Hepatocyte (in vitro differentiated cells): ENCODE results near the gene SLC13A3. TPM values are rescaled to one million over a fixed set of nuclear protein-coding genes. Genes with fewer than 3 reads are reported as not detected.
A peak's percentile ranks its signal among the peaks of the same experiment; 100 is the strongest.

Source experiments
- DNase-seq: peaks from one replicate; pipeline ENCODE4 v3.0.0-alpha.2; 2016; ENCODE audit warnings: low spot score
- H2AFZ ChIP-seq: fragments of 200-600 bp; sonication (generic); 2 replicates; pipeline ENCODE4 v1.6.0; 2016; ENCODE audit warnings: antibody characterized with exemption, mild to moderate bottlenecking
- H3K27ac ChIP-seq: fragments of 200-600 bp; sonication (generic); 2 replicates; pipeline ENCODE4 v1.5.1; 2016; ENCODE audit warnings: mild to moderate bottlenecking
- H3K27me3 ChIP-seq: fragments of 200-600 bp; sonication (generic); 2 replicates; pipeline ENCODE4 v1.6.1; 2016
- H3K36me3 ChIP-seq: fragments of 200-600 bp; sonication (generic); replicated peaks from 2 replicates; pipeline ENCODE4 v1.5.1; 2016; ENCODE audit warnings: low read depth; ENCODE audit not compliant: insufficient read depth
- H3K4me1 ChIP-seq: fragments of 200-600 bp; sonication (generic); 2 replicates; pipeline ENCODE4 v1.5.1; 2016; ENCODE audit warnings: mild to moderate bottlenecking, moderate library complexity; ENCODE audit not compliant: insufficient read depth
- H3K4me2 ChIP-seq: fragments of 200-600 bp; sonication (generic); 2 replicates; pipeline ENCODE4 v1.6.0; 2016
- H3K4me3 ChIP-seq: fragments of 200-600 bp; sonication (generic); 2 replicates; pipeline ENCODE4 v1.5.1; 2016; ENCODE audit warnings: mild to moderate bottlenecking
- H3K79me2 ChIP-seq: fragments of 200-600 bp; sonication (generic); 2 replicates; pipeline ENCODE4 v1.6.0; 2017; ENCODE audit warnings: mild to moderate bottlenecking
- H3K9me2 ChIP-seq: fragments of 200-600 bp; sonication (generic); replicated peaks from 2 replicates; pipeline ENCODE4 v1.6.0; 2017; ENCODE audit warnings: mild to moderate bottlenecking; ENCODE audit not compliant: insufficient read depth
- H3K9me3 ChIP-seq: fragments of 200-600 bp; sonication (generic); 2 replicates; pipeline ENCODE4 v1.5.1; 2016; ENCODE audit warnings: low read depth, mild to moderate bottlenecking
- H4K20me1 ChIP-seq: fragments of 200-600 bp; sonication (generic); 2 replicates; pipeline ENCODE4 v1.6.0; 2016; ENCODE audit warnings: mild to moderate bottlenecking; ENCODE audit not compliant: insufficient read depth, poor library complexity, severe bottlenecking
- EZH2 ChIP-seq: fragments of 200-600 bp; sonication (generic); IDR thresholded peaks from 2 replicates; pipeline ENCODE4 v1.6.1; 2016; ENCODE audit warnings: antibody characterized with exemption, mild to moderate bottlenecking, borderline replicate concordance
- EZH2phosphoT487 ChIP-seq: fragments of 200-600 bp; sonication (generic); IDR thresholded peaks from one replicate; pipeline ENCODE4 v1.6.1; 2018; ENCODE audit warnings: antibody characterized with exemption, mild to moderate bottlenecking, low read depth, moderate library complexity; ENCODE audit not compliant: unreplicated experiment, severe bottlenecking
- WGBS: methylation state at CpG from one replicate; pipeline ENCODE4 v1.1.6; 2016; ENCODE audit warnings: low lambda C conversion rate; ENCODE audit errors: missing lambda C conversion rate; 5-methylcytosine and 5-hydroxymethylcytosine counted together
- polyA plus RNA-seq: library from polyadenylated mRNA; unstranded; fragments of >200 nt; fragmentation: Nextera tagmentation; extraction: Ambion mirVana; gene quantifications from 2 replicates; pipeline ENCODE4 v1.2.1, GENCODE V29; 2016
- total RNA-seq: library from RNA; depleted of rRNA; stranded (reverse); fragments of >200 nt; gene quantifications from 2 replicates; pipeline ENCODE4 v1.2.3, GENCODE V29; 2014
- TF ChIP-seq, protein P1 (sequence below): fragments of 200-600 bp; sonication (generic); IDR thresholded peaks from 2 replicates; pipeline ENCODE4 v1.5.1; 2016; ENCODE audit warnings: antibody characterized with exemption, mild to moderate bottlenecking; ENCODE audit not compliant: poor library complexity

SLC13A3 gene
- total and polyA plus RNA-seq, 2 experiments from 2014 or later: 1.8 to 9.4 TPM

DNA sequence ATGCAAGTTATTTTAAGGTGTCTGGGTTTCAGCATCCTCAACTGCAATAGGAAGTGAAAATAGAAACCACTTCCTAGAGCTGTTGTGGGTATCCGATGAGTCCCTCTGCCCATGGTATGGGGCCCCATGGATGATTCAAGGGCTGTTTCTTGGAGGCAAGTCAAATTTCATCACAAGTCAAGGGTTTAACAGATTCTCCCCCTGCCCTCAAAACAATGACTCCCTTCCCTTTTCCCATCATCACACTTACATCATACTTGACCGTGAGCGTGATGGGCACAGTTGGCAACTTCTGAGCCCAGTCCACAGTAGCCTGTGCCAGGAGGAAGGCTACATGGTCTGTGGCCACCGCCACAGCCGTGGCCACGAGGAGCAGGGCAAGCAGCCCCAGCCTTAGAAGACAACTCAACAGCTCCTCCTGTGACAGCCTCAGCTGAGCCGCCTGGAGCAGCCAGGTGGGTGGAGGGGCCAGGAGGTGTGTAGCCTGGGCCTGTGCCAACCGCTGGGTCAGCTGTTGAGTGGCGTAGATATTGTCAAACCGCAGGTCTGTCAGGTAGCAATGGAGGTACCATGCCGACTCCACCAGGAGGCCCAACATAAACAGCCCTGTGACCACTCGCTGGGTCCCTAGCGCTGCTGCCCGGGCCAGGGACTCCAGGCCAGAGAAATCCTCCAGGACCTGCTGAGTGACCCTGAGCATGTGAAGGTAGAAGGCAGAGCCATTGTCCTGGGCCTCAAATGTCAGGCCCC, 106.0 kb downstream of the SLC13A3 start:
- 92% methylated on average over 14 of the region's 14 CpGs for WGBS
- H3K9me3 ChIP-seq: no peaks in the 10 kb centered on the region
- H3K36me3 ChIP-seq: no peaks in the 10 kb centered on the region
- H3K4me3 ChIP-seq: no peak overlapping the region
- H3K9me2 ChIP-seq: no peaks in the 10 kb centered on the region
- TF ChIP-seq, protein P1, sequence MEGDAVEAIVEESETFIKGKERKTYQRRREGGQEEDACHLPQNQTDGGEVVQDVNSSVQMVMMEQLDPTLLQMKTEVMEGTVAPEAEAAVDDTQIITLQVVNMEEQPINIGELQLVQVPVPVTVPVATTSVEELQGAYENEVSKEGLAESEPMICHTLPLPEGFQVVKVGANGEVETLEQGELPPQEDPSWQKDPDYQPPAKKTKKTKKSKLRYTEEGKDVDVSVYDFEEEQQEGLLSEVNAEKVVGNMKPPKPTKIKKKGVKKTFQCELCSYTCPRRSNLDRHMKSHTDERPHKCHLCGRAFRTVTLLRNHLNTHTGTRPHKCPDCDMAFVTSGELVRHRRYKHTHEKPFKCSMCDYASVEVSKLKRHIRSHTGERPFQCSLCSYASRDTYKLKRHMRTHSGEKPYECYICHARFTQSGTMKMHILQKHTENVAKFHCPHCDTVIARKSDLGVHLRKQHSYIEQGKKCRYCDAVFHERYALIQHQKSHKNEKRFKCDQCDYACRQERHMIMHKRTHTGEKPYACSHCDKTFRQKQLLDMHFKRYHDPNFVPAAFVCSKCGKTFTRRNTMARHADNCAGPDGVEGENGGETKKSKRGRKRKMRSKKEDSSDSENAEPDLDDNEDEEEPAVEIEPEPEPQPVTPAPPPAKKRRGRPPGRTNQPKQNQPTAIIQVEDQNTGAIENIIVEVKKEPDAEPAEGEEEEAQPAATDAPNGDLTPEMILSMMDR: no peak
- TF ChIP-seq EZH2 (no peak), EZH2phosphoT487 (no peak)
- H3K79me2 ChIP-seq: no peaks in the 10 kb centered on the region
- H3K4me1 ChIP-seq: no peaks in the 10 kb centered on the region
- H3K4me2 ChIP-seq: no peak overlapping the region
- DNase-seq: no peak
- no peak overlapping the region for H2AFZ ChIP-seq
- H3K27ac ChIP-seq: no peak overlapping the region
- no peaks in the 10 kb centered on the region for H4K20me1 ChIP-seq
- peaks cover 4% of the 10 kb centered on the region for H3K27me3 ChIP-seq

GRCh38 chr20:46544576-46544975, 106.7 kb downstream of the SLC13A3 start:
- 91% methylated on average over 3 of the region's 3 CpGs for WGBS
- Histone ChIP-seq H3K9me2 (no peaks in the 10 kb centered on the region), H2AFZ (no peak overlapping the region), H3K4me1 (no peaks in the 10 kb centered on the region), H3K4me3 (no peak overlapping the region), H3K27me3 (peaks cover 8% of the 10 kb centered on the region), H3K36me3 (no peaks in the 10 kb centered on the region), H3K79me2 (no peaks in the 10 kb centered on the region), H3K27ac (no peak overlapping the region), H3K9me3 (no peaks in the 10 kb centered on the region), H3K4me2 (no peak overlapping the region), H4K20me1 (no peaks in the 10 kb centered on the region)
- TF ChIP-seq EZH2: no peak
- TF ChIP-seq, protein P1: peak; percentile 31
- TF ChIP-seq EZH2phosphoT487: no peak
- no peak for DNase-seq

DNA sequence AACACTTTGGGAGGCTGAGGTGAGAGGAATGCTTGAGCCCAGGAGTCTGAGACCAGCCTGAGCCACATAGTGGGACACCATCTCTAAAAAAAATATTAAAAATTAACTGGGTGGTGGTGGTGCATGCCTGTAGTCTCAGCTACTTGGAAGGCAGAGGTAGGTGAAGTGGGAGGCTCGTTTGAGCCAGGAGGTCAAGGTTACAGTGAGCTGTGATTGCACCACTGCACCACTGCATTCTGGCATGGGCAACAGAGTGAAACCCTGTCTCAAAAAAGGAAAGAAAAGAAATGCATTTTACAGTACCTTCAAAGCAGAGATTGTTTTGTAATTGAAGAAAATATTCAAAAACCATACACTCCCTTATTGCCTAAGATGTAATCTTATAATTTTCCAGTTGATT, 107.3 kb downstream of the SLC13A3 start:
- no peaks in the 10 kb centered on the region for H3K9me3 ChIP-seq
- no peaks in the 10 kb centered on the region for H3K36me3 ChIP-seq
- TF ChIP-seq EZH2phosphoT487 (no peak), EZH2 (no peak)
- TF ChIP-seq, protein P1: no peak
- H3K79me2 ChIP-seq: no peaks in the 10 kb centered on the region
- no peak overlapping the region for H3K4me2 ChIP-seq
- H2AFZ ChIP-seq: no peak overlapping the region
- H4K20me1 ChIP-seq: no peaks in the 10 kb centered on the region
- DNase-seq: no peak
- no peak overlapping the region for H3K27ac ChIP-seq
- H3K9me2 ChIP-seq: no peaks in the 10 kb centered on the region
- H3K4me3 ChIP-seq: no peak overlapping the region
- peaks cover 8% of the 10 kb centered on the region for H3K27me3 ChIP-seq
- no peaks in the 10 kb centered on the region for H3K4me1 ChIP-seq
- WGBS: 48% methylated on average over 1 of the region's 1 CpG
